Left kidney (tissue), 2 donors: ENCODE results near the gene FEZF1. TPM values are rescaled to one million over a fixed set of nuclear protein-coding genes. Genes with fewer than 3 reads are reported as not detected.

Source experiments
- DNase-seq: peaks from one replicate; pipeline ENCODE4 v3.0.0-alpha.2; 2013
- polyA plus RNA-seq: library from polyadenylated mRNA; unstranded; fragments of 120-200 nt; gene quantifications from one replicate; pipeline ENCODE4 v1.2.1, GENCODE V29; 2013; ENCODE audit not compliant: insufficient read length

Gene FEZF1
- polyA plus RNA-seq, 1 donor = not detected

GRCh38 chr7:122268101-122268500 is 36.4 kb downstream of the FEZF1 start:
- DNase-seq = no peak

GRCh38 chr7:122262246-122262645 is 42.3 kb downstream of the FEZF1 start:
- DNase-seq = no peak

- no peak for DNase-seq
Observed at GRCh38 chr7:122261442-122261841, 43.1 kb downstream of the FEZF1 start.

GRCh38 chr7:122261016-122261415 is 43.5 kb downstream of the FEZF1 start:
- no peak for DNase-seq

- no peak for DNase-seq
Observed at GRCh38 chr7:122260336-122260735, 44.2 kb downstream of the FEZF1 start.

- DNase-seq = no peak
Observed at GRCh38 chr7:122258971-122259370, 45.6 kb downstream of the FEZF1 start.

GRCh38 chr7:122257056-122257455 is 47.5 kb downstream of the FEZF1 start:
- no peak for DNase-seq

- no peak for DNase-seq
Observed at GRCh38 chr7:122256046-122256445, 48.5 kb downstream of the FEZF1 start.

- DNase-seq = no peak
Observed at GRCh38 chr7:122255454-122255853, 49.1 kb downstream of the FEZF1 start.

Other genes with a start within 250 kb of the FEZF1 start
- 80.6 TPM for gene AASS, start 160.5 kb downstream of the FEZF1 start, polyA plus RNA-seq